Lower leg skin (tissue), 4 donors: ENCODE data around the gene OSR1. TPM values are rescaled to one million over a fixed set of nuclear protein-coding genes. Genes with fewer than 3 reads are reported as not detected.
"Not testable (repeated sequence)": the region's sequence is repeated elsewhere in the genome, so short reads cannot be mapped to it uniquely, and the experiment has no call there.

Source experiments
- DNase-seq, 2 donors: peaks; one replicate each; pipeline ENCODE4 v3.0.0-alpha.2; 2019; ENCODE audit warnings: low spot score in 2 of 2
- H3K4me3 ChIP-seq: fragments of 200-600 bp; sonication (generic); 2 replicates; pipeline ENCODE4 v1.5.1; 2017; ENCODE audit warnings: mild to moderate bottlenecking, low read depth; ENCODE audit not compliant: poor library complexity, severe bottlenecking
- POLR2A ChIP-seq, 2 donors: fragments of 450-650 bp; IDR thresholded peaks; one replicate each; pipeline ENCODE4 v1.6.1; 2016 to 2017; ENCODE audit warnings: antibody characterized with exemption in 2 of 2, mild to moderate bottlenecking in 1 of 2, moderate library complexity in 1 of 2
- WGBS, 2 donors: methylation state at CpG; one replicate each; pipeline ENCODE4 v1.1.5; 2018; 5-methylcytosine and 5-hydroxymethylcytosine counted together
- intact Hi-C: fragments of 100-400 bp; cut with DNase I; formaldehyde crosslinking; loops from one replicate; pipeline ENCODE4 v1.15.0; 2023; ENCODE audit warnings: low total_unique reads
- microRNA-seq, 2 donors: library from miRNA; unstranded; fragments of <30 nt; microRNA quantifications; one replicate each; pipeline ENCODE4, GENCODE V29; 2016; ENCODE audit warnings: borderline replicate concordance in 2 of 2, borderline number of aligned reads in 1 of 2
- total RNA-seq, 4 donors: library from RNA; depleted of rRNA; stranded (reverse); fragments of >200 nt; gene quantifications; one replicate each; pipeline ENCODE4 v1.1.0, GENCODE V29; 2016
- TF ChIP-seq, protein P1 (sequence below), 3 donors: fragments of 450-650 bp; IDR thresholded peaks; one replicate each; pipeline ENCODE4 v1.5.1; 2016; ENCODE audit warnings: antibody characterized with exemption in 3 of 3, mild to moderate bottlenecking in 3 of 3, moderate library complexity in 2 of 3

Gene OSR1
- total RNA-seq, 4 donors from 2014 or later, result 1.1 to 16.2 (median 12.7) TPM

DNA sequence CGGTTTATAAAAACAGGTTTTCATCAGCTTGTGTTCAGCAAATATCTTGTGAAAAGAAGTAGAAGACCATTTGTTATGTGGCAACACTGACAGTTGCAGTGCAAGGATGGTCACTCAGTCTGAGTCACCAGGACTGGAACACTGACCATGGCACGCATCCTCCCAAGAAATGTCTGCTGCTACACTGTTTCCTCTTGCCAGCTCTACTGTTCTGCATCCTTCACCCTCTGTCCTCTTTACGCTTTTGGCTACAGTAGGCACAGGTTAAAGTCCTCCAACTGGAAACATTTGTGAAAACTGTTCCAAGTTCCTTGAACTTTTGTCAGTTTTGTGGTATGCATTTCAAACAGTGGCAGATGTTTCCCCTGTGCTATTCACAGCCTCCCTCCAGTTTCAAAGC, 39.4 kb downstream of the OSR1 start:
- 93 to 96% methylated on average over 3 of the region's 3 CpGs for WGBS, 2 donors
- no peak for DNase-seq
- H3K4me3 ChIP-seq, result no peak overlapping the region
- intact Hi-C loops, result no loop called here
- TF ChIP-seq, protein P1, sequence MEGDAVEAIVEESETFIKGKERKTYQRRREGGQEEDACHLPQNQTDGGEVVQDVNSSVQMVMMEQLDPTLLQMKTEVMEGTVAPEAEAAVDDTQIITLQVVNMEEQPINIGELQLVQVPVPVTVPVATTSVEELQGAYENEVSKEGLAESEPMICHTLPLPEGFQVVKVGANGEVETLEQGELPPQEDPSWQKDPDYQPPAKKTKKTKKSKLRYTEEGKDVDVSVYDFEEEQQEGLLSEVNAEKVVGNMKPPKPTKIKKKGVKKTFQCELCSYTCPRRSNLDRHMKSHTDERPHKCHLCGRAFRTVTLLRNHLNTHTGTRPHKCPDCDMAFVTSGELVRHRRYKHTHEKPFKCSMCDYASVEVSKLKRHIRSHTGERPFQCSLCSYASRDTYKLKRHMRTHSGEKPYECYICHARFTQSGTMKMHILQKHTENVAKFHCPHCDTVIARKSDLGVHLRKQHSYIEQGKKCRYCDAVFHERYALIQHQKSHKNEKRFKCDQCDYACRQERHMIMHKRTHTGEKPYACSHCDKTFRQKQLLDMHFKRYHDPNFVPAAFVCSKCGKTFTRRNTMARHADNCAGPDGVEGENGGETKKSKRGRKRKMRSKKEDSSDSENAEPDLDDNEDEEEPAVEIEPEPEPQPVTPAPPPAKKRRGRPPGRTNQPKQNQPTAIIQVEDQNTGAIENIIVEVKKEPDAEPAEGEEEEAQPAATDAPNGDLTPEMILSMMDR (IDR thresholded peaks at IDR 0.05), result no peak
- no peak for TF ChIP-seq POLR2A (IDR thresholded peaks at IDR 0.05)

DNA sequence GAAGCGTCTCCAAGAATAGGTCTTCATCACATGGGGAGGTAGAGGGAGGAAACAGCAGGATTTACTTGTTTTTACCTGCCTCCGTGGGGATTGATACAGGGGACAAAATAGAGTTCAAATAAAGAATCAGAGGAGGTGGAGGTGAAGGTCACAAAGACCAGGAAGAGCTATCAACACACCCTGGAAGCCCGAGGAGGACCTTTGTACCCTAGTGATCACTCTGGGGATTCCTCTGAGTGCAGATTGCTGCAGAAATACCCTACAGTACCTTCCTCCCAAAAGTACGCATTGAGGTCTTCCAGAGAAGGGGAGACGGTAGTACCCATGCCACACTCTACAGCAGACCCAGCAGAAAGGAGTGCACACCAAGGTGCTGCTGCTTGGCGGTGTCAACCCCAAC, 44.9 kb downstream of the OSR1 start:
- no peak for TF ChIP-seq POLR2A (IDR thresholded peaks at IDR 0.05)
- TF ChIP-seq, protein P1 (IDR thresholded peaks at IDR 0.05), result no peak
- 93% methylated on average over 6 of the region's 6 CpGs for WGBS, 2 donors
- intact Hi-C loops, result no loop called here
- no peak overlapping the region for H3K4me3 ChIP-seq
- DNase-seq, result no peak

DNA sequence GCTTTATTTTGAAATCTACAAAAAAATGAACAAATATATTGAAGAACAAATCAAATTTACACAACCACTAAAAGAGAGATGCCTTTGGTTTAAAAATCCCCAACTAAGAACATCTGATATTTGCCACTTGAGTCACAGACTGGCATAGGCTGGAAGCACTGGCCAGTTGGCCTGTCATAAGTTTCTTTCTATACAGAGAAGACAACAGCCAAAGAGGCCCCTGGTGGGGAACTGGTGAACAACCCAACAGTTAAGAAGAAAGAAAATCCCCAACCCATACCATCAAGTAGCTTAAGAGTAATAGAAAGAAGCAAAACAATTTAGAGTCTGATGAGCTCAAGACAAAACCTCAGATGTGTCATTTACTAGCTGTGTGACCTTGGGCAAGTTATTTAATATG, 45.5 kb downstream of the OSR1 start:
- no peak for DNase-seq
- TF ChIP-seq, protein P1 (IDR thresholded peaks at IDR 0.05), result no peak
- TF ChIP-seq POLR2A (IDR thresholded peaks at IDR 0.05), result no peak
- H3K4me3 ChIP-seq, result no peak overlapping the region
- intact Hi-C loops, result no loop called here

DNA sequence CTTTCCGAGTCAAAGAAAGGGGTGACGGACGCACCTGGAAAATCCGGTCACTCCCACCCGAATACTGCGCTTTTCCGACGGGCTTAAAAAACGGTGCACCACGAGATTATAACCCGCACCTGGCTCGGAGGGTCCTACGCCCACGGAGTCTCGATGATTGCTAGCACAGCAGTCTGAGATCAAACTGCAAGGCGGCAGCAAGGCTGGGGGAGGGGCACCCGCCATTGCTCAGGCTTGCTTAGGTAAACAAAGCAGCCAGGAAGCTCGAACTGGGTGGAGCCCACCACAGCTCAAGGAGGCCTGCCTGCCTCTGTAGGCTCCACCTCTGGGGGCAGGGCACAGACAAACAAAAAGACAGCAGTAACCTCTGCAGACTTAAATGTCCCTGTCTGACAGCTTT, 52.4 kb downstream of the OSR1 start:
- DNase-seq, intact Hi-C loops, H3K4me3 ChIP-seq: not testable (repeated sequence)
- WGBS, 2 donors, result 80 to 81% methylated on average over 18 of the region's 18 CpGs

DNA sequence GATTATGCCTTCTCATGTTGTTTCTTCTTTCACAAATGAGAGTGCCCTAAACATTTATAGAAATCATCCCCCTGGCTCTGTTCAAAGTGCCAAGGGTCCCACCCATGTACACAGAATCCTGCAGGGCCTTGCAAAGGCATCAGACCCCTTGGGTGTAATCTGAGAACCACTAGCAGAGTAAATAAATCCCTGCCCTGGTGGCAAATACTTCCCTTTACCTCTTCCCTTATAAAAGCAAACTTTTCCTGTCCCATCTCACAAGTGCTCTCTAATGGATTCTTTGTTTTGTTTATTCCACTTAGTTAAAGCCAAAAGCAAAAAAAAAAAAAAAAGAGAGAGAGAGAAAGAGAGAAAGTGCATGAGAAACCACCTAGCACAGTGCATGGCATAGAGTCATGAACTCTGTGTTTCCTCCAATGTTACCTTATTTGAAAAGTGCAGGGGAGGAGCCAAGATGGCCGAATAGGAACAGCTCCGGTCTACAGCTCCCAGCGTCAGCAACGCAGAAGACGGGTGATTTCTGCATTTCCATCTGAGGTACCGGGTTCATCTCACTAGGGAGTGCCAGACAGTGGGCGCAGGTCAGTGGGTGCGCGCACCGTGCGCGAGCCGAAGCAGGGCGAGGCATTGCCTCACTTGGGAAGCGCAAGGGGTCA, 52.9 kb downstream of the OSR1 start:
- H3K4me3 ChIP-seq, intact Hi-C loops, DNase-seq: not testable (repeated sequence)
- WGBS, 2 donors, result 90 to 95% methylated on average over 15 of the region's 15 CpGs

DNA sequence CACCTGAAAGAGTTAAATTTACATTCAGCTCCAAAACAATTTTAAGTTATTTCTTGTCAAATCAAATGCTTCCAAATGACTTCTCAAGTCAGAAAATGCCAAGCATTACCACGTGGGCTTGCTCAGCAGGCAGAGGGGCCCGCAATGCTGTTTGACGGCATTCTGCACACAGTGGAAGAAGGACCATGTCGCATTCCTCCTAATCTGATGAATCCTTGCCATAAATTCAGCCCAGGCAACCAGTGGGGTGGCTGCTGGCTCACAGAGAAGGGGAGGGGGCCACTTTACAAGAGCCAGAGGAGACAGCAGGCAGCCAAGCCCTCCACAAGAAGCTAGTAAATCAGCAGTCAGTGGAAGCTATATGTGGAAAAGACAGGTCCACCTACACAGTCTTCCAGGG, 56.7 kb downstream of the OSR1 start:
- DNase-seq, result no peak
- TF ChIP-seq, protein P1 (IDR thresholded peaks at IDR 0.05), result no peak
- no peak for TF ChIP-seq POLR2A (IDR thresholded peaks at IDR 0.05)
- no peak overlapping the region for H3K4me3 ChIP-seq
- 71 to 87% methylated on average over 4 of the region's 4 CpGs for WGBS, 2 donors
- intact Hi-C loops, result no loop called here

Small RNA genes lying within 50 kb of the gene (microRNA-seq; reads per million reads assigned to microRNA genes)
- 0.57 to 2.0 reads per million in 2 donors for gene MIR4757
